Activated T-helper 1 cell treated with anti-CD3 and anti-CD28 coated beads, Interleukin-12 subunit alpha, Interleukin-12 subunit beta, Interleukin-2, Interleukin-4 antibody, amounts not matched to agents 30 ng/mL and 10 ng/mL and 1 ng/mL, durations not matched to agents 14 hours and 24 hours and 36 hours (primary cell): ENCODE measurements around the gene WDR64. TPM values are rescaled to one million over a fixed set of nuclear protein-coding genes. Genes with fewer than 3 reads are reported as not detected.
"Not testable (repeated sequence)": the region's sequence is repeated elsewhere in the genome, so short reads cannot be mapped to it uniquely, and the experiment has no call there.

ENCODE experiments used
- DNase-seq: peaks from one replicate; pipeline ENCODE4 v3.0.0; 2021; ENCODE audit warnings: low spot score
- H3K27ac Mint-ChIP-seq: one replicate; pipeline ENCODE4 v1.8.0; 2021; ENCODE audit warnings: mild to moderate bottlenecking, mixed read lengths
- H3K27me3 Mint-ChIP-seq: one replicate; pipeline ENCODE4 v1.8.0; 2022; ENCODE audit warnings: mild to moderate bottlenecking, moderate library complexity, mixed read lengths; ENCODE audit not compliant: insufficient read depth
- H3K36me3 Mint-ChIP-seq: one replicate; pipeline ENCODE4 v1.8.0; 2021; ENCODE audit warnings: low read depth, mixed read lengths
- H3K4me1 Mint-ChIP-seq: one replicate; pipeline ENCODE4 v1.8.0; 2021; ENCODE audit warnings: low read depth, mixed read lengths
- H3K4me3 Mint-ChIP-seq: one replicate; pipeline ENCODE4 v1.8.0; 2021; ENCODE audit warnings: mild to moderate bottlenecking, moderate library complexity, mixed read lengths
- H3K9me3 Mint-ChIP-seq: one replicate; pipeline ENCODE4 v1.8.0; 2021; ENCODE audit warnings: mixed read lengths
- intact Hi-C: fragments of 100-400 bp; cut with micrococcal nuclease; formaldehyde crosslinking; loops from one replicate; pipeline ENCODE4 v1.15.1; 2024
- total RNA-seq: library from RNA; stranded (reverse); gene quantifications from 2 replicates; pipeline ENCODE4 v1.2.3, GENCODE V29; 2022

WDR64 gene
- total RNA-seq, 1 donor from 2014 or later: not detected

DNA sequence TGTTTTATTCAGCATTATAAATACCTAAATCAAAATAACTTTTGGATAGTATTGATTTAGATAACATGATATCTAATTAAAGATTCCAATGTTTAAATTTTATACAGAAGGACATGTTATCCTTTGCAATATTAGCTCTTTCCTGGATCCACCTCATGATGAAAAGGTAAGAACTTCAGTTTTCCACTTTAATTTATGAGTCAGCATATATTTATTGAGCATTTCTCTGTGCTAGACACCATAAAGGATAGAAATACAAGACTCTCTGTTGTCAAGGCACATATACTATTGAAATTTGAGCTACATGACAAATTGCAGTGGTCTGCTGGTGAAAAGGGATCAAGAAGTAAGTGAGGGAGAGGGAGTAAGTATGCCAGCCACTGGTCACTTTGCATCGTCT is 127.8 kb downstream of the WDR64 start:
- intact Hi-C loops: no loop called here
- no peak for DNase-seq
- Mint-ChIP-seq H3K4me3 (no peak overlapping the region), H3K27me3 (peaks cover 11% of the 10 kb centered on the region), H3K4me1 (no peaks in the 10 kb centered on the region), H3K36me3 (no peaks in the 10 kb centered on the region), H3K9me3 (no peaks in the 10 kb centered on the region), H3K27ac (no peak overlapping the region)

DNA sequence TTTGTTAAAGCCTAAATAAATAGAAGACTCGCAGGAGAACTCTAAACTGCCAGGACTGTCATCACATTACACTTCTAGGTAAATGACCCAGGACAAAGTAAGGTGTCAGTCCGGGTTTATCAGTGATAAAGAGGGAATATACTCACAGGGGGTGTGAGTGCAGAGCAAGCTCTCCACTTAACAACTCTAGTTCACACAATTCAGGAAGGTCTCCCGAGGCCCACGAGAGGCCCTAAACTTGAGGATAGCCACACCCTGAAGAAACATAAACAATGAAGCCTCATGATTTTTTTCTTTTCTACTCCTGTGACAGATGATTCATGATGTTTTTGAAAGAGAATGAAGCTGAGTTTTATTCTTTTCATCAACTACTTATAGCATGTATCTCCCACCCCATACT is 130.3 kb downstream of the WDR64 start:
- no peaks in the 10 kb centered on the region for H3K4me1 Mint-ChIP-seq
- H3K36me3 Mint-ChIP-seq: no peaks in the 10 kb centered on the region
- intact Hi-C loops: no loop called here
- no peaks in the 10 kb centered on the region for H3K9me3 Mint-ChIP-seq
- no peak overlapping the region for H3K27ac Mint-ChIP-seq
- no peak for DNase-seq
- no peak overlapping the region for H3K4me3 Mint-ChIP-seq
- peaks cover 2% of the 10 kb centered on the region for H3K27me3 Mint-ChIP-seq

DNA sequence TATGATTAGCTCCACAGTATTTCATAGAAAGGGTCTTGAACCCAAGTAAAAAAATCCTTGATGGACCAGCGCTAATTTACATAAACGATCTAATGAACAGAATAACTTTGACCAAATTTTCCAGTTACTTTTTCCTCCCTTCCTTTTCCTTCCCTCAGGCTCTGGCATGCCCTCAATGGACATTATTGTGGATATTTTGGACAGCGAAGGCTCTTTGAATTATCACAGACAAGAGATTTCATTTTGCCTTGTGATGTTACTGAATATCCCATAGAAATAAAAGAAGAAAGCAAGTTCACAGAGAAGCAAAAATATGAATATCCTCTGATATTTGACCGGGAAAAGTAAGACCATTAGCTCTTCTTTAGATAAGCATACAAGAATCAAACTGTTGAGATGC is 135.6 kb downstream of the WDR64 start:
- no peaks in the 10 kb centered on the region for H3K4me1 Mint-ChIP-seq
- no peak for DNase-seq

DNA sequence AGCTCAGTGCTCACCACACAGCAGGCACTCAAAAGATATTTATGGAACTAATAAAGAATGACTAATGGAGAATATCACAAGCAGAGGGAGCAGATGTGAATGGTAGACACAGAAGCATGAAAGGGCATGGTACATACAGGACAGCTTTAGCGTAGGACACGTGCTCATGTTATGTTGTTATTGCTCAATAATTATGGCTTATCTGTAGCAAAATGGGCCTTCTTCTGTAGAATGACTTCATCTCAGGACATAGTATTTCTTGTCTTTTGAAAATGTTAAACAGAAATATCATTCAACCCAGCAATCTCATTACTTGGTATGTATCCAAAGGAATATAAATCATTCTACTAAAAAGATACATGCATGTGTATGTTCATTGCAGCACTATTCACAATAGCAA is 137.0 kb downstream of the WDR64 start:
- Mint-ChIP-seq H3K9me3 (no peaks in the 10 kb centered on the region), H3K27me3 (no peaks in the 10 kb centered on the region), H3K27ac (no peak overlapping the region), H3K4me1 (no peaks in the 10 kb centered on the region), H3K4me3 (no peak overlapping the region), H3K36me3 (no peaks in the 10 kb centered on the region)
- DNase-seq: no peak
- intact Hi-C loops: no loop called here

More for the DNA sequence above, 135.6 kb downstream of the WDR64 start:
- intact Hi-C loops: no loop called here
- H3K4me3 Mint-ChIP-seq: no peak overlapping the region
- no peak overlapping the region for H3K27ac Mint-ChIP-seq
- no peaks in the 10 kb centered on the region for H3K27me3 Mint-ChIP-seq
- no peaks in the 10 kb centered on the region for H3K36me3 Mint-ChIP-seq
- no peaks in the 10 kb centered on the region for H3K9me3 Mint-ChIP-seq

DNA sequence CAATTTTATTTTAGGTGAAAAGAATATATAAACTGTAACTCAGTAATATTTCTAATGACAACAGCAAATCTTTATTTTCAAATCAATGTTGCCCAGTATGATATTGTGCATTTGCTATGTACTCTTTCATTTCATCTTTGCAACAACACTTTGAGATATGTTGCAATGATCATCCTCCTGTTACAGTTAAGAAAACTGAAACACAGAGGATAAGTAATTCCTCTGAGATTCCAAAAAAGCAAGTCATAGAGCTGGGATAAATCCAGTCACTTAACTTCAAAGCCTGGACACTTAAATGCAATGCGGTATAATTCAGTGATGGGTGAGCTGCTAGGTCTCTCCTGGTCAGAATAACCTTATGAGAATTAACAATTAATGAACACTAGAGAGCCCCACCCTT is 147.3 kb downstream of the WDR64 start:
- H3K9me3 Mint-ChIP-seq: no peaks in the 10 kb centered on the region
- H3K4me3 Mint-ChIP-seq: no peak overlapping the region
- no peak for DNase-seq
- no peaks in the 10 kb centered on the region for H3K4me1 Mint-ChIP-seq
- H3K27me3 Mint-ChIP-seq: peaks cover 8% of the 10 kb centered on the region
- no peak overlapping the region for H3K27ac Mint-ChIP-seq
- intact Hi-C loops: no loop called here
- no peaks in the 10 kb centered on the region for H3K36me3 Mint-ChIP-seq

DNA sequence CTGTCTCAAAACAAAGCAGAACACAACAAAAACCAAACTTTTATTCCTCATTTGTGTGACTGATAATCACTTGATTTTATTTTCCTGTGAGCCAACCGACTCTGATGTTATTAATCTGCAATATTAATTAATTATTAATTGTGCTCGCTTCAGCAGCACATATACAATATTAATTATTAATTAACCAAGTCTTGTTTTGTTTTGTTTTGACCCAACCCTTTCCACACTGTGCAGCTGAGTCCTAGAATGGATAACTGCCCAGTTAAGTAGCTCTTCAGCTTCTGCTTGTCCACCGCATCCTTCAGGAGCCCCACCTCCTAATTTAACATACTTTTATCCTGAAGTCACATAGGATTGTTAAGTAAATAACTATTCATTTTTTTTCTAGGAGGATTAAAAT is 148.6 kb downstream of the WDR64 start:
- H3K9me3 Mint-ChIP-seq: no peaks in the 10 kb centered on the region
- no peak overlapping the region for H3K4me3 Mint-ChIP-seq
- no peaks in the 10 kb centered on the region for H3K4me1 Mint-ChIP-seq
- H3K36me3 Mint-ChIP-seq: no peaks in the 10 kb centered on the region
- no peak for DNase-seq
- no peak overlapping the region for H3K27ac Mint-ChIP-seq
- intact Hi-C loops: no loop called here
- peaks cover 8% of the 10 kb centered on the region for H3K27me3 Mint-ChIP-seq

DNA sequence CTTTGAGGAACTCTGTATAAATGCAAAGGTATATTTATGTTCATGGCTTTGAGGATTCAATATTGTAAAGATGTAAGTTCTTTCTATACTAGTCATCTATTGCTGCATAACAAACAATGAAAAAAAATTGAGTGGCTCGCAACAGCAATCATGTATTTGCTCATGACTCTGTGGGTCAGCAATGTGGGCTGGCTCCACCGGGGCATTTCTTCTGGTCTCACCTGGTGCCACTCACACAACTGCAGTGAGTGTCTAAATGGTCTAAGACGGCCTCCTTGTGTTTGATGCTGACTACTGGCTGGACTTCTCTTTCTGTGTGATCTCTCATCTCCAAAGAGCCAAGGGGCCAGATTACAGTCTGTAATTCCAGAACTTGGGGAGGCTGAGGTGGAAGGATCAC is 150.8 kb downstream of the WDR64 start:
- Mint-ChIP-seq H3K4me1 (peaks cover 5% of the 10 kb centered on the region), H3K9me3 (no peaks in the 10 kb centered on the region), H3K27ac (no peak overlapping the region), H3K36me3 (no peaks in the 10 kb centered on the region), H3K4me3 (no peak overlapping the region), H3K27me3 (peaks cover 8% of the 10 kb centered on the region)
- no peak for DNase-seq
- intact Hi-C loops: no loop called here

DNA sequence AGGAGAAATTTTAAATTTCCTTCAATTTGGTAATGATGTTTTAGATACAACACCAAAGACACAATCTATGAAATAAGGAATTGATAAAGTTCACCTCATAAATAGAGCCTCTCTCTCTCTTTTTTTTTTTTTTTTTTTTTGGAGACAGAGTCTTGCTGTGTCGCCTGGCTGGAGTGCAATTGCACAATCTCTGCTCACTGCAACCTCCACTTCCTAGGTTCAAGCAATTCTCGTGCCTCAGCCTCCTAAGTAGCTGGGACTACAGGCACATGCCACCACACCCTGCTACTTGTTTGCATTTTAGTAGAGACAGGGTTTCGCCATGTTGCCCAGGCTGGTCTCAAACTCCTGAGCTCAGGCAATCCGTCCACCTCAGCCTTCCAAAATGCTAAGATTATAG is 152.6 kb downstream of the WDR64 start:
- intact Hi-C loops, DNase-seq, H3K4me1 Mint-ChIP-seq, H3K27ac Mint-ChIP-seq, H3K9me3 Mint-ChIP-seq, H3K4me3 Mint-ChIP-seq, H3K36me3 Mint-ChIP-seq: not testable (repeated sequence)
- H3K27me3 Mint-ChIP-seq: peaks cover 12% of the 10 kb centered on the region

DNA sequence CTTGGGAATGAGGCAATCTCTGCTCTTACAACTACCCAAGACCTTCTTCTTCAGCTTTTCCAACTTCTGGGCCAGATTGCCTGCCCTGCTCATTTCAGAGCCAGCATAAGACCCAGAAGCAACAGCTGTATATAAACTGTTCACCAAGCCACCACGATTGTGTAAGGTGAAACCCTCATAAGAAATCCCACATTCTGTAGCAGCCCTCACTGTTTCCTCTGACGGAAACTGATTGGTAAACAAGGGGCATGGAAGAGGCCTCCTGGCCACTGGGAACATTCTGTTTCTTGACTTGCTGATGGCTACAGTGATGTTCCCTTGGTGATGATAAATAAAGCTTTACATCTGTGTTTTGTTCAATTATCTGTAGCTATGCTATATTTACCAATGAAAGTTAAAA is 156.2 kb downstream of the WDR64 start:
- no peak overlapping the region for H3K4me3 Mint-ChIP-seq
- H3K27me3 Mint-ChIP-seq: peaks cover 14% of the 10 kb centered on the region
- no peak for DNase-seq
- H3K36me3 Mint-ChIP-seq: no peaks in the 10 kb centered on the region
- intact Hi-C loops: no loop called here
- H3K9me3 Mint-ChIP-seq: no peaks in the 10 kb centered on the region
- H3K4me1 Mint-ChIP-seq: peaks cover 5% of the 10 kb centered on the region
- no peak overlapping the region for H3K27ac Mint-ChIP-seq

DNA sequence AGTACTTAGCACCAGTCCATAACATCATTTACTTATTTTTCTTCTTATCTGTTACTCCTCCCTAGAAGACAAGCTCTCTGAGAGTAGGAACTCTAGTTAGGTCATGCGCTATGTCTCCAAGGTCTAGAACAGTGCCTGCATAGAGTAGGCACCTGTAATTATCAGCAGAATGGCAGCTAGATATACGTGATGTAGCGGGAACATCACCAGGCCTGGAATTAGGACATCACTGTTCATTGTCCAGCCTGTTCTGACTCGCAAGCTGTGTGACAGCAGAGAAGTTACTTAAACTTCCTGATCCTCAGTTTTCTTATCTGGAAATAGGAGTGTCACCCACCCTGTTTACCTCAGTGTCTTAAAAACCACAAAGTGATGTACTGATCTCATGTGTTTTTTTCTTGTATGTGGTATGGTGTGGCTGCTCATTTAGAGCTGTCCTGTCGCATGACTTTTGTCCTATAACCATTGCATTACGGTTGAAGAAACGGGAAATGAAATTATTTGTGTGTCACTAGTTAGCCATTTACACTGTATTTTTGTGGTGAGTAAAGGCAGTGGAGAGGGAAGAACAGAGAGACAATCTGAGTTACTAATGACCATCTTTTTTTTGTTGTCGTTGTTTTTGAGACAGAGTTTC is 158.8 kb downstream of the WDR64 start:
- Mint-ChIP-seq H3K27me3 (peaks cover 14% of the 10 kb centered on the region), H3K9me3 (no peaks in the 10 kb centered on the region), H3K4me1 (peaks cover 5% of the 10 kb centered on the region), H3K36me3 (no peaks in the 10 kb centered on the region), H3K4me3 (no peak overlapping the region), H3K27ac (no peak overlapping the region)
- intact Hi-C loops: no loop called here
- no peak for DNase-seq

DNA sequence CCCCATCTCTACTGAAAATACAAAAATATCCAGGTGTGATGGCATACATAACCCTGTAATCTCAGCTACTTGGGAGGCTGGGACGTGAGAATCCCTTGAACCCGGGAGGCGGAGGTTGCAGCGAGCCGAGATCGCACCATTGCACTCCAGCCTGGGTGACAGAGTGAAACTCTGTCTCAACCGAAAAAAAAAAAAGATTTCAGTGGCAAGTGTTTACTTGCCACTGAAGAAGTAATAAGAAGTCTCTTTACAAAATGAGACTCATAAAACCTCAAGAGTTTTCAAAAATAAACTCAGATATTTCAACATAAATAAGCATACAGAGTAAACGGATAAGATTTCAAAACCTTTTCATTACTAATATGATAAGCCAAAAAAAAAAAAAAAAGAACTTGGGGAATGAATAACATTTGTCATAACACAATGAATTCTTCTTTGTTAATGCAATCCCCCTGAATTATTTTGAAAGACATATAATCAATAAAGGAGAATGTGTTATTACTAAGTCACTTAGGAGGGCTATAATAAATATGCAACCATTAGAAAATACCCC is 161.8 kb downstream of the WDR64 start:
- no peaks in the 10 kb centered on the region for H3K36me3 Mint-ChIP-seq
- no peak overlapping the region for H3K4me3 Mint-ChIP-seq
- H3K27me3 Mint-ChIP-seq: peaks cover 14% of the 10 kb centered on the region
- DNase-seq: no peak
- intact Hi-C loops: no loop called here
- H3K27ac Mint-ChIP-seq: no peak overlapping the region
- H3K9me3 Mint-ChIP-seq: no peaks in the 10 kb centered on the region
- no peaks in the 10 kb centered on the region for H3K4me1 Mint-ChIP-seq

DNA sequence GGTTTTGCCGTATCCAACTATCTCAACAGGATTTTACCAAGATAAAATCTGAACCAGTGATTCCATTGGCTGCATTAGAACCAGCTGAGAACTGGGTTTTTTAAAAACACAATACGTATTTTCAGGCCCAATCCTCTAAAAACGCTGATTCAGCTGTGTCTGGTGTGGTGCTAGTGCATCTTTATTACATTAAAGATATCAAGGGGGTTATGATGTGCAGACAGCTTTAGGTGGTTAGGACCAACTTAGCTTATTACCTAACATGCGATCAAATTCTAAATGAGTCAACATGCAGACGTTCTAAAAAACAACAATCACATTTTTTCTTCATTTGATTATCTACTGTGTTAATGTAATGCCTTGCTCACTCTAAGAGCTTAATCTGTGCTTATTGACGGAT is 163.9 kb downstream of the WDR64 start:
- H3K4me1 Mint-ChIP-seq: no peaks in the 10 kb centered on the region
- H3K4me3 Mint-ChIP-seq: no peak overlapping the region
- H3K9me3 Mint-ChIP-seq: no peaks in the 10 kb centered on the region
- no peak for DNase-seq
- intact Hi-C loops: no loop called here
- H3K27me3 Mint-ChIP-seq: peaks cover 10% of the 10 kb centered on the region
- H3K36me3 Mint-ChIP-seq: no peaks in the 10 kb centered on the region
- no peak overlapping the region for H3K27ac Mint-ChIP-seq

DNA sequence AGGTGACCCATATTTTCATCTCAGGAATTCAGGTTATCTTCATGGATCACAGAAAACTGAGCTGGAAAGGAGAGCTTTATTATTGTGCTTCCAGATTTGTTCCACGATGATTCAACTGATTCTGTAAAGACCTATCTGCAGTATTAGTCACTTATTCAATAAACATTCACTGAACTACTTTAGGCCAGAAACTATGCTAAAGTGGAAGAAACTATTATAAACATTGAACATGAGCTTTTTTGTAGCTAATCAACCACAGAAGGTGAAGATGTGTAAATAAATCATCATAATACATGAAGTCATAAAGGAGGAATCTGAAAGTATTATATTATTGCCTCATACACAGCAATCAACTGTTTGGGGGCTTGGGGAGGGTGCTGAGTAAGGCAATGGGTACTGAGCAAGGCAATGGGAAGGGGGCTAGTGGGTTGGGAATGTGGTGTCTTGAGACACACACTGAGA is 165.3 kb downstream of the WDR64 start:
- Mint-ChIP-seq H3K9me3 (no peaks in the 10 kb centered on the region), H3K36me3 (no peaks in the 10 kb centered on the region), H3K4me3 (no peak overlapping the region), H3K27me3 (peaks cover 8% of the 10 kb centered on the region), H3K27ac (no peak overlapping the region), H3K4me1 (no peaks in the 10 kb centered on the region)
- intact Hi-C loops: no loop called here
- no peak for DNase-seq
